ENCODE data around the gene LRRC25.
"Not testable (repeated sequence)": the region's sequence is repeated elsewhere in the genome, so short reads cannot be mapped to it uniquely, and the experiment has no call there.

Gene LRRC25

DNA sequence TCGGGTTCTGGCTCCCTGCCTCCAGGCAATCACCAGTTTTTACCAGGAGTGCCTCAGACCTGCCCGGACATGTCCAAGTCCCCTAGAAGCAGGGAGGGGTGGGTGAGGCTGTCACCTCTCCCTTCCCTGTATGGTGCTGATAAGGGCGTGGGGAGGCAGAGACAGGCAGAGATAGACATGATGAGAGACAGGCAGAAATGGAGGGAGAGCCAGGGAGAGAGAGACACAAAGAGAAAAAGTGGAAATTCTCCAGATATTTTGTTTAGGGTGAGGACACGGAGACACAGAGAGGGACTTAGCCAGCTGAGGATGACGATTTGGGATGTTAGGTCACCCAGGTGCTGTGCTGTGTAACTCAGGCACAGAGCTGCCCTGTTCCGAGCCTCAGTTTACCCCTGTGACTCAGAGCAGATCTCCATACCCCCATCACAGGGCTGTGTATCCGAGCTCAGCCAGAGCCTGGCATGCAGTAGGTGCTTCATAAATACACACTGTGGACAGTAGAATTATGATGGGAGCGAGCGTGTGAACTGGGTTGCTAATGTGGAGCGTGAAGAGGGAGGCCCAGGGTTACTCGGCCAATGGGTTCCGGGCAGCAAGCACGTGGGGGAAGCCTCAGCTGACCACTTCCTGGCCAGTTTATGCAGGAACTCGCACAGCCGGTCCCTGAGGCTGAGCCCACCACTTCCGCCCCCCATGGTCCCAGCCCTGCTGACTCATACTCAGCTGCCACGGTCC lies 23.4 kb downstream of the LRRC25 start:
- FAIRE-seq = no peak

DNA sequence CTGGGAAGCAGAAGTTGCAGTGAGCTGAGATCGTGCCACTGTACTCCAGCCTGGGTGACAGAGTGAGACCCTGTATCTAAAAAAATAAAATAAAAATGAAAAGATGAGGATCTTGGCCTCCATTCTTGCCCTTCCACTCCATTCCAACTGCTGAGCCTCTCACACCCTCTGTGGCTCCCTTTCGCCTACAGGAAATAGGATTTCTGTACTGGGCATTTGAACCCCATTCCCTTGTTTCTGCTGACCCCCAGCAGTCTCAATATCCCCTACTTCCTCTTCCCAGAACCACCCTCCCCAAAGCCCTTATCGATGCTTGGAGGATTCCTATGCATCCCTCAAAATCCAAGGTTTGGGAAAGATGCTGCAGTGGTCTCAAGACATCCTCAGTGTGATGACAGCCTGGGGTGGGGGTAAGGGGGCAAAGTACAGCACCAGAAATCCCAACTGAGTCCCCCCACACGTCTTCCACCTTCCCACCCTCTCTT lies 24.0 kb downstream of the LRRC25 start:
- no peak for FAIRE-seq

DNA sequence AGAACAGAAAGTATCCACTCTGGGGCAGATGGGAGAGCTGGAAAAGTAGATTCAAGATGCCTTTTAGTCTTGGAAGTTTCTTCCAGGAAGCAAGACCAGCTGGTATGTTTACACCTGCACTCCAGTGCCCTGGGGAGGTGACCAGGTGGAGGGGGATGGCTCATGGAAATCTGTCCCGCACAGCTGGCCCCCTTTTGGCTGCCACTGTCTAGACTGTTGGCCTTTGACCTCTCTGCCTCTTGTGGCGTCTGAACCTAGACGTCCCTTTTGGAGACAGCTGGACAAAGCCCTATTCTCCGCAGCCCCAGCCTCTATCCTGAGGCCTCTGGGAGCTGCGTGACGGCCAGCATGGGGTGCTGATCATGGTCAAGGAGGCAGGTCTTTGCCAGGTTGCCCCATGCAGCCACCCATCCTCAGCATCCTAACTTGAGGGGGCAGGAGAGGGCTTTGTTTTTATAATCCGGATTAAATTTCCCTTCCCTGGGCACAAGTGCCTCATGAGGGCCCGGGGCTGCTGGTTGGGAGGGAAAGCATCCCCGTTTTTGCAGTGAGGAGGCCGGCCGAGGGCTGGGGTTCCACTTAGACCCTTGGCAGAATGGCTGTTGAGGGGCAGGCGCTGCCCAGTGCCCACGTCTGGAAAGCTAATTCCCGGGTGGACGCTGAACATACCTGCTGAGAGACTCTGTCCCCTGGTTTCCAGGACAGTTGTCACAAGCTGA lies 28.8 kb downstream of the LRRC25 start:
- no peak for FAIRE-seq

DNA sequence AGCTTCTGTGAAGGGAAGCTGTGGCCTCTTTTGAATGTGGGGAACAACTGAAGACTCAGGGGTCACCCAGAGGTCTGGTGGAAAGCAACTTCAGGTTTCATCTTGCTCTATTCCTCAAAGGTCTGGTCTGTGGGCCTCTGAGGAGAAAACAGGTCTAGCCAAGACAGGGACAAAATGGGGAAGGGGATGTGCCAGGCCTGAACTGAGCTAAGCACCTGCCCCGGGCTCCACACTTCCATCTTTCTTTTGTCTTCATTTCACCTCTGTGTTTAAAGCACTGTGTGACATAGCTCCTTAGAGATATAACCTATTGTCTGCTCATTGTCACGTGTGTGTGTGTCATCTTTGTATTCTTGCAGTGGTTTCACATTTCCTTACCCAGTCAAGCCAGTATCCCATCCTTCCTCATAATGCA lies 31.4 kb downstream of the LRRC25 start:
- FAIRE-seq = no peak

DNA sequence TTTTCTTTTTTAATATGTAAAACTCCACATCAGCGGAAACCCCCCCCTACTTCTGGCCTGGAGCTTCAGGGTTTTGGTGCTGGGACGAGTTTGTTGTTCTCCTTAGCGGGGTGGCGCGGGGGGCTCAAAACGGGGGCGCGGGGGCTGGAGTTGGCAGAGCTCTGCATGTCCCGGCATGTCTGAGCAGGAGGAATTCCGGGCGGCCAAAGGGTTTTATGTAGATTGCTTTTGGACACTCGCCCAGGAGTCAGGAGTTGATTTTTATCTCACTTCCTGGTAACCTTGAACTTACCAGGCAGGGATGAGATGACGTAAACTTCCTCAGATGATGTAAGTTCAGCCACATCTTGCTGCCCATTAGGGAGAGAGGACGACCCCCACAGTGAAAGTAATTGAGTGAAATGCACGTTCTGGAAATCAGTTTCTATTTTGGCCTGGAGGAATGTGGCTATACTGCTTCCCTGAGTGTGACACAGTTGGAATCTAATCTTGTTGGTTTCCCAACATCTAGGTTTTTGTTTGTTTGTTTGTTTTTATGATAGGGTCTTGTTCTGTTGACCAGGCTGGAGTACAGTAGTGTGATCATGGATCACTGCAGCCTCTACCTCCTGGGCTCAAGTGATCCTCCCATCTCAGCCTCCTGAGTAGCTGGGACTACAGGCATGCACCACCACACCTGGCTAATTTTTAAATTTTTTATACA lies 32.4 kb downstream of the LRRC25 start:
- FAIRE-seq = no peak

DNA sequence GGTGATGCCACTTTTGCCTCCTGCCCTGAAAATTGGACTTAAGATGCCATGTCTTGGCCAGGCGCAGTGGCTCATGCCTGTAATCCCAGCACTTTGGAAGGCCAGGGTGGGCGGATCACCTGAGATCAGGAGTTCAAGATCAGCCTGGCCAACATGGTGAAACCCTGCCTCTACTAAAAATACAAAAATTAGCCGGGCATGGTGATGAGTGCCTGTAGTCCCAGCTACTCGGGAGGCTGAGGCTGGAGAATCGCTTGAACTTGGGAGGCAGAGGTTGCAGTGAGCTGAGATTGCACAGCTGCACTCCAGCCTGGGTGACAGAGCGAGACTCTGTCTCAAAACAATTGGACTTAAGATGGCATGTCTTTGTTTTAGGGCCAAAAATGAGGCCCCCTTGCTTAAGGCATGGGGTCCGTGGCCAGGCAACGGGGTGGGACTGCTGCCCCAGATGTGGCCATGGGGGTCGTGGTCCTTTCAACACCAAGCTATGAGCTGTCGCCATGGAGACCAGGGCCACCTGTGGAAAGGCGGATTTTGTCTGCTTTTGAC lies 33.1 kb downstream of the LRRC25 start:
- FAIRE-seq = not testable (repeated sequence)

DNA sequence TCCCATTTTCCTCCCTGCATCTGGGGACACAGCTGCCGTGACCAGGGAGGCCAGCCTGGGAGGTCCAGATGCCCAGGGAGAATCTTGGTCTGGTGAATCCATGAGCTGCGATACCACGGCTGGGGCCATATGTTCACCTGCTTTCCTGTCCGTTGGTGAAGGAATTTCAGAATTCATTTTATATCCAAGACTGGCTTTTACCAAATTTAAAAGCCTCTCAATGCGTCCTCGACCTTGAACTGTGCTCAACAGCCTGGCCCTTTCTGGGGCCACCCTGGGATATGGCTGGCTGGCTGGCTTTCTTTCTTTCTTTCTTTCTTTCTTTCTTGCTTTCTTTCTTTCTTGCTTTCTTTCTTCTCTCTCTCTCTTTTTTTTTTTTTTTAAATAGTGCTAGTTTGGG lies 33.6 kb downstream of the LRRC25 start:
- no peak for FAIRE-seq

DNA sequence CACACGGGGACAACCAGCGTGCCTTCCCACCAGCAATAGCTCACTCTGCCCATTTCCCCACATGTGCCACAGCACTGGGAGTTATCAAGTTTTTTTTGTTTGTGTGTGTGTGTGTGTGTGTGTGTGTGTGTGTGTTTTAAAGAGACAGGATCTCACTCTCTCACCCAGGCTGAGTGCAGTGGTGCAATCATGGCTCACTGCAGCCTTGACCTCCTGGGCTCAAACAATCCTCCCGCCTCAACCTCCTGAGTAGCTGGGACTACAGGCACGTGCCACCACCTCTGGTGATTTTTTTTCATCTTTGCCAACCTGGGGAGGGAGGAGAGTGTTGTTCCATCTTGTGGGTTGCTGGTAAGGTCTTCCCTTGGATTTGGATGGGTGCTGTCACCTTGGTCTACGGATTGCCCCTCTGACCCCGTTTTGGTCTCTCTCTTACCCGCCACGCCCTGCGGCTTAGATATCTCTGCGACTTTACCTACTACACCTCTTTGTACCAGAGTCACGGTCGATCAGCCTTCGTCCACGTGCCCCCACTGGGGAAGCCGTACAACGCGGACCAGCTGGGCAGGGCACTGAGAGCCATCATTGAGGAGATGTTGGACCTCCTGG lies 34.4 kb downstream of the LRRC25 start:
- FAIRE-seq = no peak

DNA sequence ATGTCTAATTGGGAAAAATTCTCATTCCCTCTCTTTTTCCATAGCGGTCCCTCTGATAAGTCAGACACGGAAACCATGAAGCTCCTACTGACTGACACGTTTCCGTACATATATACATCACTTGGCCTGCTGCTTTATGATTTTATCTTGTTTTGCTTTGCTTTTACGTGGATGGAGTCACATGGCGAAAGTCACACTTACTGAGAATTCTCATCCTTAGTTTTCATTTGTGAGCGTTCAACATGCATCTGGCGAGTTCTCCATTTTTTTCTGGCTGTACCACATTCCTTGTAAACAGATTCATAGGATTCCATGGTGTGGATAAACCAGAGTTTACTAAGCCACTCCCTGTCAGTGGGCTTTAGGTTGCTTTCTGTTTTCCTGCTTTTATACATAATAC lies 35.8 kb downstream of the LRRC25 start:
- no peak for FAIRE-seq

DNA sequence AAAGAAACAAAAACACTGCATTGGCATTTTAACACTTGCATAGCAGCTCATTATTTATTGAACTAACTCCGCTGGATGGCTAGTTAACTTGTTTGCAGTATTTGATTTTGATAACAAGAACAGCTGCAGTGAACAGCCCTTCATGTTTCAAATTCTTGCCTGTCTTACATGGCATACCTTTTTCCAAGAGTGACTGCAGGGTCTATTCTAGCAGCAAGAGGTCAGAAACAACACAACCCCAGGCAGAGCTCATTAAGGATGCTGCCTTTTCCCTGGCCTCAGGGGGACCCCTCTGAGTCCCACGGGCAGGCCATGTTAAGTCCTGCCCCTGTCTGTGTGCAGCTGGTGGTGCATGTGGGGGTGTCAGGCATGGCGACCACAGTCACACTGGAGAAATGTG lies 40.4 kb downstream of the LRRC25 start:
- FAIRE-seq = no peak

DNA sequence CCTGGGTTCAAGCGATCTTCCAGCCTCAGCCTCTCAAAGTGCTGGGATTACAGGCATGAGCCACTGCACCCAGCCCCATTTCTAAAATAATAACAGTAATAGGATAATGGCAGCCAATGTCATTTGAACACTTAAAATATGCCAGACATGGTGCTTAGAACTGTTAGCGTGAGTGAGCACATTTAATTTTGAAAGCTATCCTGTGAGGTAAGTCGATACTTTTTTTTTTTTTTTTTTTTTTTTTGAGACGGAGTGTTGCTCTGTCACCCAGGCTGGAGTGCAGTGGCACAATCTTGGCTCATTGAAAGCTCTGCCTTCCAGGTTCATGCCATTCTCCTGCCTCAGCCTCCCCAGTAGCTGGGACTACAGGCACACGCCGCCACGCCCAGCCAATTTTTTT lies 42.7 kb downstream of the LRRC25 start:
- not testable (repeated sequence) for FAIRE-seq

DNA sequence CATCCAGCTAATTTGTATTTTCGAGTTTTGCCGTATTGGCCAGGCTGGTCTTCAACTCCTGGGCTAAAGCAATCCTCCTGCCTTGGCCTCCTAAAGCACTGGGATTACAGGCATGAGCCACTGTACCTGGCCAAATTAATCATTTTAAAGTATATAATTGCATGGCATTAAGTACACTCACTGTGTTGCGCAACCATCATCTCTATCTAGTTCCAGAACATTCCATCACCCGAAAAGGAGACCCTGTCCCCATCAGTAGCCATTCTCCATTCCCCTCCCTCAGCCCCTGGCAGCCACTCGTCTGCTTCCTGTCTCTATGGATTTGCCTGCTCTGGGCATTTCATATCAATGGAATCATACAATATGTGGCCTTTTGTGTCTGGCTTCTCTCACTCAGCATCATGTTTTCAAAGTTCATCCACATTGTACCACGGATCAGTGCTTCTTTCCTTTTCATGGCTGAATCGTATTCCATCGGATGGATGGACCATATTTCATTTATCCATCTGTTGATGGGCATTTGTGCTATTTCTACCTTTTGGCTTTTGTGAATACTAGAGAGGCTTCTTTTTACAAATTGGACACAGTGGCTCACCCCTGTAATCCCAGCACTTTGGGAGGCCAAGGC lies 43.9 kb downstream of the LRRC25 start:
- FAIRE-seq = no peak

DNA sequence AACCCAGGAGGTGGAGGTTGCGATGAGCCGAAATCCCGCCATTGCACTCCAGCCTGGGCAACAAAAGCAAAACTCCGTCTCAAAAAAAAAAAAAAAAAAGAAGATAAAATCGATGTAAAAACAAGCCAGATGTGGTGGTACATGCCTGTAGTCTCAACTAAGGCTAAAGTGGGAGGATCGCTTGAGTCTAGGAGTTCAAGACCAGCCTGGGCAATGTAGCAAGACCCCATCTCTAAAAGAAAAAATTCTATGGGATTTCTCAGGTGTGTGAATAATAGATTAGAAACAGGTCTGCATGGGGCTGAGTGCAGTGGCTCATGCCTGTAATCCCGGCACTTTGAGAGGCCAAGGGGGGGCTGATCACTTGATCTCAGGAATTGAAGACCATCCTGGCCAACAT lies 45.9 kb downstream of the LRRC25 start:
- FAIRE-seq = no peak

DNA sequence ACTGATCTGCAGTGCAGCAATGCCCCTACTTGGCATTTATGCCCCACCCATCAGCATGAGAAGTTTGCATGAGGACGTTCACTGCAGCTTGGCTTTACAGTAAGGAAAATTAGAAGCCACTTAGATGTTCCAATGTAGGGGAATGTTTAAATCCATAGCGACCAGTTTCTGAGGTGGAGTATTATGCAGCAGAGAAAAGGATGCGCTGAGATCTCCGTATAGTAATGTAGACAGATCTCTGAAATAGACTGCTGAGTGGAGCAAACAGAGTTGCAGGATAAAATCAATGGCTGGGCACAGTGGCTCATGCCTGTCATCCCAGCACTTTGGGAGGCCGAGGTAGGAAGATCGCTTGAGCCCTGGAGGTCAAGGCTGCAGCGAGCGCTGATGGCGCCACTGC lies 46.9 kb downstream of the LRRC25 start:
- no peak for FAIRE-seq

DNA sequence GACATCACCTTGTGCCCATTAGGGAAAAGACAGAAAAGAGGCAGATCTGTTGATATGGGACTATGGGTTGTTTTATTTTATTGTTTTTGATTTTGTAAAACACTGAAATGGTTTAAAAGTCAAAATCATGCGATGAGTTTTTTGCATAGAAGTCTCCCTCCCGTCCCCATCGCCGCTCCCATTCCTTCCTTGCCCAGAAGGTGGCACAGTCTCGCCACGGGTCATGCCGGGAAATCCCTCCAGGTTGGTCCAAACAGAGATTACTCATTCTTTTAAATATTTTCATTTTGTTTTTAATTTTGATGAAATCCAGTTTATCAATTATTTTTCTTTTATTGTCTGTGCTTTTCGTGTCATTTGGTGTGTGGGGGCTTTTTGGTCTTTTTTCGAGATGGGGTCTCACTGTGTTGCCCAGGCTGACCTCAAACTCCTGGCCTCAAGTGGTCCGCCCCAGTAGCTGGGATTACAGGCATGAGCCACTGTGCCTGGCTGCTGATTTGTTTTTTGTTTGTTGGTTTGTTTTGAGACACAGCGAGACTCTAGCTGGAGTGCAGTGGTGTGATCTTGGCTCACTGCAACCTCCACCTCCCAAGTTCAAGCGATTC lies 47.8 kb downstream of the LRRC25 start:
- no peak for FAIRE-seq

DNA sequence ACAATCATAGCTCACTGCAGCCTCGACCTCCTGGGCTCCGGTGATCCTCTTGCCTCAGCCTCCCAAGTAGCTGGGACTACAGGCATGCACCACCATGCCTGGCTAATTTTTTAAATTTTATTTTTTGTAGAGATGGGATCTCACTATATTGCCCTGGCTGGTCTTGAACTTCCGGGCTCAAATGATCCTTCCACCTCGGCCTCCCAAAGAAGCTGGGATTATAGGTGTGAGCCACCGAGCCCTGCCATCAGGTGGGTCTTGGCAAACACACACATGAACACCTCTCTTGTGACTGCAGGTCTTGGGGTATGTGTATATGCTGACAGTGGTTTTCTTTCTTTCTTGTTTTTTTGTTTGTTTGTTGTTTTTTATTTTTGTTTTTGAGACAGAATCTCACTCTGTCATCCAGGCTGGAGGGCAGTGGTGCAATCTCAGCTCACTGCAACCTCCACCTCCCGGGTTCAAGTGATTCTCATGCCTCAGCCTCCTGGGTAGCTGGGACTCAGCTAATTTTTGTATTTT lies 48.5 kb downstream of the LRRC25 start:
- not testable (repeated sequence) for FAIRE-seq

DNA sequence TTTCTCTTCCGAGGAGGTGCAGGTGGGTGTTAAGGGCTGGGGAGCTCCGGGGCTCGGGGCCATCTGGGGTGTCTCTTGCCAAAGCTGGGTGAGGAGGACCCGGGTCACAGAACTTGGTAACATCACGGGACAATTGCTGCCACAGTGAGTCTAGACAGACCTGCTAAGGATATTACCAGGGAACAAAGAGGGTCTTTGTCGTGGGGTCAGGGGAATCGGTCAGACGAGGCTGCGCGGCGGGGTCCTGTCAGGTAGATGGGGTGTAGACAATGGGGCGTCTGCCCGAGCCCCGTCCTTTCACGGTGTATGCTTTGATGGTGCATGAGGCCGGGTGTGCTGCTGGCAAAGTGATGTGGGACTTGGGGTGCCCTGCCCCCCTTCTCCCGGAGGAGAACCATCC lies 49.3 kb downstream of the LRRC25 start:
- no peak for FAIRE-seq

DNA sequence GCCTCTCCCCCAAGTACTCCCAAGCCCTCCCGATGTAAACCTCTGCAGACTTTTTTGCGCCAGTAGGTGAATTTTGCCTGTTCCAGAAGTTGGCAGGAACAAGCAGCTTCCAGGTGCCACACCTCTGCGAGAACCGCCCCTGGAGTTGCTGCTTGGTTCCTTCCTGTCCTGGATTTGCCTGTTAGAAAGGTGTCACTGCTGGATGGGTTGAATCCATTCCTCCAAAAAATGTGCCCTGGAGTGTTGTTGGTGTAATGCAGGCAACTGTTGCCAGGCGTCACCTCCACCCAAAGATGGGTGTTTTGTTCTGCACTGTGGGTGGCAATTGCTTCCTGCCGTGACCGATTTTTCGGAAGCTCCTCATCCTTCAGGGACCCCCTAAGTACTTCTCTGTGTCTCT lies 51.3 kb downstream of the LRRC25 start:
- FAIRE-seq = no peak

DNA sequence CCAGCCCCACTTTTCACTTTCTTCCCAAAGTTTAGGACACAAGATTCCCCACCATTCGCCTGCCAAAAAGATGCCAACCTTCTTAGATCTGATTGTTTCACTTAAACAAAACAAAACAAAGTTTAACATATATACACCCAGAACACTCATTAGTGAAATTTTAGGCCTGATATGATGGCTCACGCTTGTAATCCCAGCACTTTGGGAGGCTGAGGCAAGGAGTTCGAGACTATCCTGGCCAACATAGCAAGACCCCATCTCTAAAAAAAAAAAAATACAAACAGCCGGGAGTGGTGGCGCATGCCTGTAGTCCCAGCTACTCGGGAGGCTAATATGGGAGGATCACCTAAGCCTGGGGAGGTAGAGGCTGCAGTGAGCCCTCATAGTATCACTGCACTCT lies 52.1 kb downstream of the LRRC25 start:
- FAIRE-seq = no peak

DNA sequence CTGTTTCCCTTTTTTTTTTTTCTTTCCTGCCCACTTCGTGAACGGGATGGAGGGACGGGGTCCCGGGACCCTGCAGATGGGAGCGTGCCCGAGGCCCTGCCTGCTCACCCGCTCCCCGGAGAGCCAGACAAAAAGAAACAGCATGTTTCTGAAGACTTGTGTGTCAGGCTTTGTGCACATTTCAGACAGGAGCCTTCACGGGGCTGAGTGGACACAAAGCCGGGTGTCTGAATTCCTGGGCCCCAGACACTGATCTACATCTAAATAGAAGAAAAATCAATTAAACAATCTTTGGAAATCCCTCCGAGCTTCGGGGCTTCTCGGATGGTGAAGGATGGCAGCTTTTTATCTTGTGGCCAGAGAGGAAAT lies 52.9 kb downstream of the LRRC25 start:
- FAIRE-seq = no peak

DNA sequence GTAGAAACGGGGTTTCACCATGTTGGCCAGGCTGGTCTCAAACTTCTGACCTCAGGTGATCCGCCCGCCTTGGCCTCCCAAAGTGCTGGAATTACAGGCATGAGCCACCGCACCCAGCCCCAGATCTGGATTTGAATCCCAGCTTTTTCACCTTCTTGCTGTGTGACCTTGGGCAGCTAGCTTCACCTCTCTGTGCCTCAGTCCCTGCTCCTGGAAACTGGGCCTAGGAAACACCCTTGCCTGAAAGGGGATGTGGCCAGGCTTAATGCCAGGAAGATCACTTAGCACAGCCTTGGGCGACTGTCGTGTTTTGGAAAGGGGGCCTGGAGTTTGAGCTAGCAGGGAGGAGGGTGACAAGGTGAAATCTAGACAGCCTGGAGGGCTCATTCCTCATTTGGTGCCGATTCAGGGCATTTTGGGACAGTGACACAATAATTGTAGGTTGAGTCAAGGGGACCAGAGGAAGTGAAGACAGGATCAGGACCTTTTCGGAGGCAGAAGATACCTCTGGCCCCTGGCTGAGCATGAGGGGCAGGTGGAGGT lies 55.3 kb downstream of the LRRC25 start:
- FAIRE-seq = no peak
